Neutrophil (primary cell): ENCODE data around the gene YWHAQ.
A peak's percentile ranks its signal among the peaks of the same experiment; 100 is the strongest.

Experiments
- H3K27ac ChIP-seq: fragments of 200-600 bp; sonication (generic); 2 replicates; pipeline ENCODE4 v1.5.1; 2016; ENCODE audit warnings: mild to moderate bottlenecking, moderate library complexity
- H3K27me3 ChIP-seq: fragments of 200-600 bp; sonication (generic); 2 replicates; pipeline ENCODE4 v1.6.0; 2016; ENCODE audit warnings: mild to moderate bottlenecking
- H3K36me3 ChIP-seq: fragments of 200-600 bp; sonication (generic); 2 replicates; pipeline ENCODE4 v1.5.1; 2017
- H3K4me1 ChIP-seq, 2 experiments: fragments of 200-600 bp in 1 of 2; sonication (generic) in 1 of 2; 1 replicate in 1 of 2; 2 replicates in 1 of 2; pipeline versions ENCODE4 v1.5.1 to v1.6.1; 2013 to 2016; ENCODE audit warnings: low read depth in 1 of 2, low read length in 1 of 2, mild to moderate bottlenecking in 1 of 2, moderate library complexity in 1 of 2; ENCODE audit not compliant: control insufficient read depth in 1 of 2, insufficient read depth in 1 of 2
- H3K4me3 ChIP-seq, 2 experiments: fragments of 200-600 bp in 1 of 2; sonication (generic) in 1 of 2; 1 replicate in 1 of 2; 2 replicates in 1 of 2; pipeline ENCODE4 v1.5.1; 2013 to 2016; ENCODE audit warnings: low read depth in 1 of 2, low read length in 1 of 2, mild to moderate bottlenecking in 1 of 2, moderate library complexity in 1 of 2
- H3K9me3 ChIP-seq: fragments of 200-600 bp; sonication (generic); 2 replicates; pipeline ENCODE4 v1.5.1; 2016
- TF ChIP-seq, protein P1 (sequence below): fragments of 200-600 bp; sonication (generic); IDR thresholded peaks from 2 replicates; pipeline ENCODE4 v1.5.1; 2016; ENCODE audit warnings: antibody characterized with exemption

Gene YWHAQ

DNA sequence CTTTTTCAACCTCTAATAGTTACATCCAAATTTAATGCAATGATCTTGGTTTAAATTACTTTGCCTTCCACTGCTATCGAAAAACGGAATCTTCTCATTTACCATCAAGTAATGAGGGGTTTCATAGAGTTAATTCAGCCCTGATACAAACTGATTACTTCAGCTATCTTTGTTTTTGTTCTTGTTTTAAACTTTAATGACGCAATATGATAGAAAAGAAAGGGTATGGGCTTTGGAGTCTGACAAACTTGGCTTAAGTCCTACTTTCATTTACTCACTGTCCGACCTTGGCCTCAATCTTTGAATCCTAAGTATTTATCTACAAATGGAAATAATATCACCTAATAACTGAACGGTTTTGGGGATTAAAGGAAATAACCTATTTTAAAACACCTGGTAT, 91.3 kb downstream of the YWHAQ start:
- Histone ChIP-seq H3K4me1 (peaks cover 18 to 26% of the 10 kb centered on the region in 2 experiments), H3K4me3 (no peak overlapping the region), H3K36me3 (peaks cover 6% of the 10 kb centered on the region), H3K9me3 (no peaks in the 10 kb centered on the region), H3K27me3 (no peaks in the 10 kb centered on the region), H3K27ac (peak overlapping the region; percentile 2)
- TF ChIP-seq, protein P1, sequence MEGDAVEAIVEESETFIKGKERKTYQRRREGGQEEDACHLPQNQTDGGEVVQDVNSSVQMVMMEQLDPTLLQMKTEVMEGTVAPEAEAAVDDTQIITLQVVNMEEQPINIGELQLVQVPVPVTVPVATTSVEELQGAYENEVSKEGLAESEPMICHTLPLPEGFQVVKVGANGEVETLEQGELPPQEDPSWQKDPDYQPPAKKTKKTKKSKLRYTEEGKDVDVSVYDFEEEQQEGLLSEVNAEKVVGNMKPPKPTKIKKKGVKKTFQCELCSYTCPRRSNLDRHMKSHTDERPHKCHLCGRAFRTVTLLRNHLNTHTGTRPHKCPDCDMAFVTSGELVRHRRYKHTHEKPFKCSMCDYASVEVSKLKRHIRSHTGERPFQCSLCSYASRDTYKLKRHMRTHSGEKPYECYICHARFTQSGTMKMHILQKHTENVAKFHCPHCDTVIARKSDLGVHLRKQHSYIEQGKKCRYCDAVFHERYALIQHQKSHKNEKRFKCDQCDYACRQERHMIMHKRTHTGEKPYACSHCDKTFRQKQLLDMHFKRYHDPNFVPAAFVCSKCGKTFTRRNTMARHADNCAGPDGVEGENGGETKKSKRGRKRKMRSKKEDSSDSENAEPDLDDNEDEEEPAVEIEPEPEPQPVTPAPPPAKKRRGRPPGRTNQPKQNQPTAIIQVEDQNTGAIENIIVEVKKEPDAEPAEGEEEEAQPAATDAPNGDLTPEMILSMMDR, result no peak

DNA sequence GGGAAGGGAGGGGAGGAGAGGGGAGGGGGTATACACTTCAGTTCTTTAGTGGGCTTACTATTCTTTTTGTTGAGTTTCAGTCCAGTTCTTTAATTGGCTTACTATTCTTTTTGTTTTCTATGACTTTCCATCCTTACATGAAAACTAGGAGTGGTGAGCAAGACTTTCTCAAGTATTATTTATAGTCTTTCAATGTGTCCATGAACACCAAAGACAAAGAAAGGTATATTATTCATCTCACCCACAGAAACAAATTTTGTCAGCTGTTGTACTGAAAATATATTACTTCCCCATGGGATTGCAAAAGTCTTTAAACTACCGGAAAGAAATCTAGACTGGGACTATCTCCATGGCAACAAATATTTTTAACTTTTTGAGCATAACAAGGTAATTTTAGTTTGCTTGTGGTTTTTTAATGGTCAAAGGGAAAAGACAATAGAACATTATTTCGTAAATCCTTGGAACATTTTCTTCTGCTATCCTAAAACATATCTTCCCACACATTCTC, 92.7 kb downstream of the YWHAQ start:
- no peaks in the 10 kb centered on the region for H3K27me3 ChIP-seq
- peak overlapping the region; percentile 68 for H3K27ac ChIP-seq
- peaks cover 20% of the 10 kb centered on the region for H3K36me3 ChIP-seq
- no peak overlapping the region for H3K4me3 ChIP-seq
- TF ChIP-seq, protein P1, result no peak
- H3K4me1 ChIP-seq, result peaks cover 14 to 17% of the 10 kb centered on the region in 2 experiments
- H3K9me3 ChIP-seq, result no peaks in the 10 kb centered on the region

- TF ChIP-seq, protein P1, result no peak
- no peaks in the 10 kb centered on the region for H3K27me3 ChIP-seq
- no peak overlapping the region for H3K4me3 ChIP-seq
- H3K27ac ChIP-seq, result no peak overlapping the region
- H3K9me3 ChIP-seq, result no peaks in the 10 kb centered on the region
- peaks cover 27% of the 10 kb centered on the region for H3K36me3 ChIP-seq
- peaks cover 14 to 17% of the 10 kb centered on the region in 2 experiments for H3K4me1 ChIP-seq
Observed at GRCh38 chr2:9536504-9536903, 94.3 kb downstream of the YWHAQ start.

DNA sequence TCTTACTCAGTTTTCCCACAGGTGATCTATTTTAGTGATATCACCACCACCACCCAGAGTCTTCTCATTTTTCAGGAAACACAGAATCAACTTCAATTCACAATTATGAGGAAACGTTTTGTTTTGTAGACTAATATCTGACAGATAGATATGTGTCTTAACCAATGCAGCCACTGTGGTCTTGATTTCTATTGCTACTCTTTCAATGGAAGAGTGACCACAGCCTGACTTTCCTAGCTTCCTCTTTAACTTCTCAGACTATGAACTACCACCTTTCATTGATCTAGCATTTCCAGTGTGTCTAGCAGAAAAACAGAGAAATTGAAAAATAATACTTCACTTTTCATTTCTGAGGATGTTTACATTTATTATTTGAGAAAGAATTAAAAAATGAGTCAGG, 95.6 kb downstream of the YWHAQ start:
- H3K27me3 ChIP-seq, result no peaks in the 10 kb centered on the region
- H3K4me3 ChIP-seq, result no peak overlapping the region
- peak overlapping the region; percentile 1 for H3K27ac ChIP-seq
- TF ChIP-seq, protein P1, result no peak
- H3K36me3 ChIP-seq, result peaks cover 31% of the 10 kb centered on the region
- peaks cover 14 to 17% of the 10 kb centered on the region in 2 experiments for H3K4me1 ChIP-seq
- no peaks in the 10 kb centered on the region for H3K9me3 ChIP-seq
